ENCODE measurements around the gene RAB18.
"Not testable (repeated sequence)": the region's sequence is repeated elsewhere in the genome, so short reads cannot be mapped to it uniquely, and the experiment has no call there.

The RAB18 gene

DNA sequence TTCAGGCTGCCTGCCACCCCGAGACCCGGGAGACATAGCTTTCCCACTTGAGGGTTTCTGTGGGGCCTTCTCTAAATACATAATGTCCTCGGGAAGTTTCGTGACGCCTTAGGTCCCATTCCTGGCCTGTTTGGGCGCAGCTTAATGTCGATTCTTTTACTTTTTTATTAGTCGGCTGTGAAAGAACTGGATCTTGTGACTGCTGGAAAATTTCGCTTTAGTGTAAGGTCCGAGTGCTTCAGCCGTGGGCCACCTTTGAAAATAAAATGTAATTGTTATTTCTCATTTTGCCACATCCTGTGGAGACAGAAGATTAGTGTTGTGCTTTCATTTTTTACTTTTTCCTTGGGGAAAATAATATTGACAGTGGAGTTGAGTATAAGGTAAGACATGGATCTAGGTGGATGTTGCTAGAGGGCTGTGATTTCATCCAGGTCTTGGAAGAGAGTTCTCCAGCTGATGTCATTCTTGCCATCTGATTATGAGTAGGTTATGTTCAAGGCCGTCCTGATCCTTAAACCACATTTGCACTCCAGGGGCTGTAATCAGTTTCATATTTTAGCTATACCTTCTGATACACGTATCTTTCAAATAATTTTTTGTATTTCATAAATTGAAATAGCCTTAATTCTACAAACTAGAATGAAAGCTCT is 830 bp downstream of the RAB18 start:
- DNase-seq (ENCODE audit: low spot score): peak; percentile 3

- DNase-seq (ENCODE audit: low spot score): not testable (repeated sequence)
These were observed 1.4 kb downstream of the RAB18 start for GRCh38 chr10:27505537-27505936.

DNA sequence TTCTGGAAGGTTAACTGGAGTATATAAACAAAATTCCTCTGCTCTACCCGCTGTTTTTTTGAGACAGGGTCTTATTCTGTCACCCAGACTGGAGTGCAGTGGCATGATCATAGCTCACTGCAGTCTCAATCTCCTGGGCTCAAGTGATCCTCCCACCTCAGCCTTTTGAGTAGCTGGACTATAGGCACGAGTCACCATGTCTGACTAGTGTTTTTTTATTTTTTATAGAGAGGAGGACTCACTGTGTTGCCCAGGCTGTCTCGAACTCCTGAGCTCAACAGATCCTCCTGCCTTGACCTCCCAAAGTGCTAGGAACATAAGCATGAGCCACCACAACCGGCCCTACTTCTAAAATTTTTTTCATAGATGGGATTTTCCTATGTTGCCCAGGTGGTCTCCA is 2.2 kb downstream of the RAB18 start:
- no peak for DNase-seq (ENCODE audit: low spot score)

DNA sequence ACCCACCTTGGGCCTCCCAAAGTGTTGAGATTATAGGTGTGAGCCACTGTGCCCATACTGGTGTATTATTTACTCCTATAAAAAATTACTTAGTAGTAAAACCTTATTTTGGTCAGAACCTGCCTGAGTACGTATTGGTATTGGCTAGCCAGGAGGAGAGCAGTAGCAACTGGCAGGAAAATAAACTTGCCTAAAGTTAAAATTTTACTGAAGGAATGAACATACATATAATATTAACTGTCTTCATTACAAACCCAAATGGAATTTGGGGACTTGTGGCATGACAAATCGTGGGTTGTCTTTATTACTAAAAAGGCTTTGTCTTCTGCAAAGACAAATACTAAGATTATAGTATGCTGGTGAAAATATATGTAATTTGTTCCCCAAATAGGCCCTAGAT is 8.4 kb downstream of the RAB18 start:
- DNase-seq (ENCODE audit: low spot score): no peak

DNA sequence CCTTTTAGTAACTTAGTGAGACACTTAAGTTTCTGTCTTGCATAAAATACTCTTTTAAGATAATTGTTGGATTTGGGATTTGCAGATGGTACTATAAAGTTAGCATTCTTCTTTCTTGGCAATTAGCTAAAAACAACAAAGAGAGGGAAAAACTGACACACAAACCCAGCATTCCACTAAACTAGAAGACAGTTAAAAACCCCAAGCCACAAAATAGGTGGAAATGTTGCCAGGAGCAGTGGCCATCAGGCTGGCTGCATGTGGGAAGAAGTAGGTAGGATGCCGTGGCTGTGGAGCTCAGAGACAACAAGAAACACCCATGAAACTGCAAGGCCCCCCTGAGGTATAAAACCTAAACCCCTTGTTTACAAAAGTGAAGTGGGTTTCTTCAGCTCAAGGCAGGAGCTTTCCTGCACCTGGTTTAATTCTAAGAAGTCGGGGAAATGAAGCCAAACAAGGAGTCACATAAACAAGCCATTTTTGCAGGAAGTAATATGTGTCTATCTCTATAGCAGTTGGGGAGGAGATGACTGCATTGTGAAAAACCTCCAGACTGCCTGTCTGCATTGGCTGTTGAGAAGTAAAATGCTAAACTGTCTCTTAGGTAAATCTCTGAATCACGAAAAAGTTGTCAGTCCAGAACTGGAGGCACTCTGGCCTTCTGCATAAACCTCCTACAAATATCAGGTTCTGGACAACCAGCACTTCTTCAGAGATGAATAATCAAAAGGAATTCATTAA is 9.5 kb downstream of the RAB18 start:
- no peak for DNase-seq (ENCODE audit: low spot score)

- no peak for DNase-seq (ENCODE audit: low spot score)
These were observed 10.1 kb downstream of the RAB18 start for GRCh38 chr10:27514243-27514642.

GRCh38 chr10:27518261-27518660 is 14.2 kb downstream of the RAB18 start:
- DNase-seq (ENCODE audit: low spot score): no peak

DNA sequence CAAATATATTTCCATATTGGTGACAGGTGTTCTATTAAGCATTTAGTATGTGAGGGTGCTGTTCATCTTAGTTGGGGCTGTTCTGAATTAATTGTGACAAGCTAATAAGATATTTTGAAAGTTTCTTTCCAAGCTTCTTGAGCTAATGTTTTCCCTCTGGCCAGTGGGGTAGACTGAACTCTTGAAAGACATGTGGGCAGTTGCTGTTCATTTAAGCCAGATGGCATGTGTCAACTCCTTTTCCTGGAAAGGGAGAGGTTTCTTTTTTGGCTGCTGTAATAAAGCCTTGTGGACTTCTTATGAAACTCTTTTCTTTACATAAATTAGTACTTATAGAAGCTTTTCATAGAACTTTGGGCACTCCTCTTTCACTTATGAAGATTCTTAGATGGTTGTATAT is 21.7 kb downstream of the RAB18 start:
- no peak for DNase-seq (ENCODE audit: low spot score)

DNA sequence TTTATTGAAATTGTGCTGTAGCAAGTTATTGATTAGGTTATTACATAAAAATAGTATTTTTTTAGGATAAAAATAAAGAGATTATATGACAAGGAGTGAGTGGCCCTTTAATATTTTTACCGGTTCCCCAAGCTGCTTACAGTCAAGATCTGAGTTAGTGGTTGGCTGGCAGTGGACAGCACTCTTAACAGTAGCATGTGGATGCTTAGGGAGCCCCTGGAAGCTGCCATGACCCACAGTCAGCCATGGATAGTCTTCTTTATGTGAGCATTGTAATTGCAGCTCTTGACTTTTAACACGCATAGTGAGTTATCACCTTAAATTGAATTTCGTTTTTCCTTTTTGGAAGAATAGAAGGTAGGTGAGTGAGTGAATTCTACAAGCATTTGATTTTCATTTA is 22.1 kb downstream of the RAB18 start:
- DNase-seq (ENCODE audit: low spot score): no peak

- no peak for DNase-seq (ENCODE audit: low spot score)
These were observed 23.7 kb downstream of the RAB18 start for GRCh38 chr10:27527666-27528295.

DNA sequence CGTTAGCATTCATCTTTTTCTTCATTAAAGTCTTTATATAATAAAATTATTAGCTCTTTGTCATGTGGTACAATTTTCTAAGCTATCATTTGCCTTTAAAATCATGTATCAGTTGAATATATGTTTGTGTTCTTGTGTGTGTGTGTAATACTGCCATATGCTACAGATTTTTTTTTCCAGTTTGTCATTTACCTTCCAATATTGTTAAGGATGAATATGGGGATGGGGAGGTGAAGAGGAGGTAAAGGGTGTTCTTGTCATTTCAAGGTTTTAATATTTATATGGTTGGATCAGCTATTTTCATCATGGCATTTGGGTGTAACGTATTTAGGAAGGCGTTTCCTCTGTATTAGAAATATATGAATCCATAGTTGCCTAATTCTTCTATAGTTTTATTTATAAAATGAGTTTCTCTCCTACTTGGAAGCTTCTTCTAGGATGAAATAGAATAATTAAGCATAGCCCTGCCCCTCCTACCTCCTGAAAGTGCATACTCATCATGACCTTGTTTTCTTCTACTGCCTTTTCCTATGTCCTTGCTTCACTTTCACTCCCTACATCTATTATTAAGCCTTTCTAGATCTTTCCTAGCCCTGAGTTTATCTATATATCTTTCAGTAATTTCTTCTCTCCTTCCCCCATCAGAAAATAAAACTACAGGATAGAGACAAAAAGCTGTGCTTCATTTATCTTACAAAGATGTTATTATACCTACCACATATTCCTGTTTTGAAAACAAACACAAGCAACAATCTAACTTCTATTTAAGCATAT is 25.1 kb downstream of the RAB18 start:
- no peak for DNase-seq (ENCODE audit: low spot score)

DNA sequence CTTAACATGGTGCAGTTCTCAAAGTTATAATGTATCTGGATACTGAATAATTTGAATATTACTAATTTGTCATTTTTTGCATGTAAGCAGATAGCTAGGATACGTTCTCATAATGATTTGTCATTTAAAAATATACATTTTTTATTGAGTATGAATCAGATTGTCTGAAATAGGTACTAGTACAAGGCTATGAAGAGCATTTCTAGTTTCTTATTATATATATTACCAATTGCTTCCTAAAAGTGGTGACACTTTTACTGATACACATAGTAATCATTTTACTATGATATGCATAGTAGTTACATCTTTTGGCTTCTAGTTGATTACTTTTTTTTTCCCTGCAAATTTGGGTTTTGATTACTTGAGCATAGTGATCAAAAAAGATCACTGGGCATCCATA is 26.4 kb downstream of the RAB18 start:
- no peak for DNase-seq (ENCODE audit: low spot score)

- DNase-seq (ENCODE audit: low spot score): no peak
These were observed 27.3 kb downstream of the RAB18 start for GRCh38 chr10:27531336-27531847.

DNA sequence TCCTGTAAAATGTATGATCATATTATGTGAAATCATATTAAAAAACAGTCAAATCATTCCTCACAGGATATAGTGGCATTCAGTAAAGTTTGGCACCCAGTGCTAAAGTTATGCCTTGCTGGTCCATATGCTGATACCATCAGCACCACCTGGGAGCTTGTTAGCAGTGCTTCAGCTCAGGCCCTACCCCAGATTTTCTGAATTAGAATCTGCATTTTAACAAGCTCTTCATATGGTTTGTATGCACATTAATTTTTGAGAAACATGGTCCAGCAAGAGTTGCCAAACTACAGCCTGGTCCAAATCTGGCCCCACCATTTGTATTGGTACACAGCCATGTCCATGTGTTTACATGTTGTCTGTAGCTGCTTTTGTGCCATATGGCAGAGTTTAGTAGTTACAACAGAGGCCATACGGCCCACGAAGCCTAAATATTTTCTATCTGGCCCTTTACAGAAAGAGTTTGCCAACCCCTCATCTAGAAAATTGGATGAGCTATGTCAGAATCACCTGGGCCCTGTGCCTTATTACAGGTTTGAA is 30.1 kb downstream of the RAB18 start:
- no peak for DNase-seq (ENCODE audit: low spot score)

DNA sequence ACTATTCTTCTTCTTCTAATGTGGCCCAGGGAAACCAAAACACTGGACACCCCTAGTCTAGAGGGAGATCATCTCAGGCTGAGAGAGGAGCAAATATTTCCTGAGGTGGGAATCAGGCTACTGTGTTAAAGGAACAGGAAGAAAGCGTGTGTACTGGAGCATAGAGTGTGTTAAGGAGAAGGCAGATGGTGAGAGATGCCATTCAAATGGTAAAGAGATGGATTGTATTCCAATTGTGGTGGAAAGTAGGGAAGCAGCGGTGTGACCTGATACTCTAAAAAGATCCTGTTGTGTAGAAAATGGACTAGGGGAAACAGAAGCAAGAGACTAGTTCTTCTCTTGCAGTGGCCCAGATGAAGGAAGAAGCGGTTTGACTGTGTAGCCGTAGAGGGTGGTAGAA is 31.2 kb downstream of the RAB18 start:
- no peak for DNase-seq (ENCODE audit: low spot score)

DNA sequence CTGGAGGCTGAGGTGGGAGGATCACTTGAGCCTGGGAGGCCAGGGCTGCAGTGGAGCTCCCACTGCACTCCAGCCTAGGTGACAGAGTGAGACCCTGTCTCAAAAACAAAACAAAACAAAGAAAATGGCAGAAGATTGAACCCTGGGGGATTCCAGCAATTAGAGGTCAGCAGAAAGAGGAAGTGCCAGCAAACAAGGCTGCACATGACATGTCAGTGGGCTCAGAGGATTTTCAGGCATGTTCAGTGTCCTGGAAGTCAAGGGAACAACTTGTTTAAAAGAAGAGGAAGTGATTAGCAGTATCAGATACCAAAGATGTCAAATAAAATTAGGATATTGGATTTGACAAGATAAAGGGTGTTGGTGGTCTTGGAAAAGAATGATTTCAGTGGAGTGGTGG is 32.3 kb downstream of the RAB18 start:
- DNase-seq (ENCODE audit: low spot score): no peak

- no peak for DNase-seq (ENCODE audit: low spot score)
These were observed 33.1 kb downstream of the RAB18 start for GRCh38 chr10:27537166-27537565.

DNA sequence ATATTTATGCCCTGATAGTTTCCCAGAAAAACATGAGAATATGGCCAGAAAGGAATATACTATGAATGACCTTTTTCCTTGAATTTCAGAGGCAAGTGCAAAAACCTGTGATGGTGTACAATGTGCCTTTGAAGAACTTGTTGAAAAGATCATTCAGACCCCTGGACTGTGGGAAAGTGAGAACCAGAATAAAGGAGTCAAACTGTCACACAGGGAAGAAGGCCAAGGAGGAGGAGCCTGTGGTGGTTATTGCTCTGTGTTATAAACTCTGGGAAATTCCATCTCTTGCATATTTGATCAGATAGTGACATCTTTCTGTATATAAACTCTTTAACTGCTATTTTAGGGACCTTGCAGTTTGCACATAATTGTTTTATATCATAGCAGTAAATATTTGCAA is 33.7 kb downstream of the RAB18 start:
- DNase-seq (ENCODE audit: low spot score): no peak

- no peak for DNase-seq (ENCODE audit: low spot score)
These were observed 36.6 kb downstream of the RAB18 start for GRCh38 chr10:27540672-27541071.

- no peak for DNase-seq (ENCODE audit: low spot score)
These were observed 38.0 kb downstream of the RAB18 start for GRCh38 chr10:27541796-27542729.

DNA sequence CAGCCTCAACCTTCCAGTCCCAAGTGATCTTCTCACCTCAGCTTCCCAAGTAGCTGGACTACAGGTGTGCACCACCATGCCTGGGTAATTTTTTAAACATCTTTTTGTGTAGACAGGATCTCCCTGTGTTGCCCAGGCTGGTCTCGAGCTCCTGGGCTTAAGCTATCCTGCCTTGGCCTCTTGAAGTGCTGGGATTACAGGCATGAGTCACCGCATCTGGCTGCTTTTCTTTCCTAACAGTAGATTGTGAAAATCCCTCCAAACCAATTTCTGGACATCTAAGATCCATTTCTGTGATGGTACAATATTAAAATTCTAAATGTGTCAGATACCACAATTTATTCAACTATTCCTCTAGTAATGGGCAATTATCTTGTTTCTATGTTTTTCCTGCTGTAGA is 38.7 kb downstream of the RAB18 start:
- DNase-seq (ENCODE audit: low spot score): no peak
